NCI-H82 treated with DMSO at 0.1 percent for 48 hours (cell line): ENCODE data around the gene TFB1M.

ENCODE experiments used
- DNase-seq: peaks from one replicate; lab custom pipeline; 2025; ENCODE audit not compliant: unreplicated experiment; lab: John Stamatoyannopoulos, UW

TFB1M gene

GRCh38 chr6:155303361-155303870 lies 10.9 kb downstream of the TFB1M start:
- no peak for DNase-seq

DNA sequence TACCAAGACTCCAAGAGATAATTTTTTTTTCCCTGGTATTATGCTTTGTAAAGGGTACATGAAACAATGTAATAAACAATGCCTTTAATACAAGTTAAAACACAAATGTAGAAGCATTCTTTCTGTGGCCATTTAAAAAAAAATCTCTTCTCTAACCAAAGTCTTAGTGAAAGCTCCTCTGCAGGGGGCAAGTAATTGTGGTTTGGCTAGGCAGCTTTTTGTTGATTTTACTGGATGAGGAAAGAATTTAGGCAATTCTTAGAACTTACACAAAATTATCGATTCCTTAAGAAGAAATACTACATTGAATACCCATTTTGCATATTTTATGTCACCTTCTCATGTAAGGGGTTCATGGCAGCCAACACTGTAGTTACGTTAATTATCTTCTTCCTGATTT lies 12.4 kb downstream of the TFB1M start:
- no peak for DNase-seq

DNA sequence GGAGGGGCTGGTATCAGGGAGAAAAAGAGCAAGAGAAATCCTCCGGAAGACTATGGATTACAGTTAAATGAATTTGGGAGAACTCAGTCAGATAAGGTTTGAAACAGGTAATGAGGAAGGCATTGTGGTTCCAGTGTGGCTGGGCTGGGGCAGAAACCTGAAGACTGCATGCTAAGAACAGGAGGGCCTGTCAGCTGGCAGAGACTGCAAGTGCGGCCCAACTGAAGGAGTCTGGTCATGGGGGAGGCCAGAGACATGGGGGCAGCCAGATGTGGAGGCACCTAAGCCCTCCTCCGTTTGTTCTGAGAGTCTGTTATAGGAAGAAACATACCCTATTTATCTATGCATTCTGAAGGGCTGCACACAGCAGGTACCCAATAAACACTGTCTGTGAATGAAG lies 16.6 kb downstream of the TFB1M start:
- no peak for DNase-seq

- DNase-seq: no peak
Observed at GRCh38 chr6:155292711-155293110, 21.6 kb downstream of the TFB1M start.

DNA sequence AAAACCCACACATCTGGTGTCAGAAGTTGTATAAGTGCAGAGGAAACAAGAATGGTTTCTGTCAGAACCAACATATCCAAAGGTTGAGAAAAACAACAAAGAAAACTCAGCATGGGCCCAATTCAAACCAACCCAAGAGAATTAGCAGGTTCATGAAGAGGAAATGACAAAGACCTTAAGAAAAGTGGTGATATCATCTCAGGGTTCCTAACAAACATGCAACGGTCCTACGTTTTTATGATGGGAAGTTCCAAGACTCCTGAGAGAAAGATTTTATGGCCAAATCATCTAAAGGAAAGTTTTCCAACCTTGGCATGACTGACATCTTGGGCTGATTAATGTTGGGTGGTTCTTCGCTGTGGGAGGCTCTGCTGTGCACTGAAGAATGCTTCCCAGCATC lies 23.0 kb downstream of the TFB1M start:
- no peak for DNase-seq

DNA sequence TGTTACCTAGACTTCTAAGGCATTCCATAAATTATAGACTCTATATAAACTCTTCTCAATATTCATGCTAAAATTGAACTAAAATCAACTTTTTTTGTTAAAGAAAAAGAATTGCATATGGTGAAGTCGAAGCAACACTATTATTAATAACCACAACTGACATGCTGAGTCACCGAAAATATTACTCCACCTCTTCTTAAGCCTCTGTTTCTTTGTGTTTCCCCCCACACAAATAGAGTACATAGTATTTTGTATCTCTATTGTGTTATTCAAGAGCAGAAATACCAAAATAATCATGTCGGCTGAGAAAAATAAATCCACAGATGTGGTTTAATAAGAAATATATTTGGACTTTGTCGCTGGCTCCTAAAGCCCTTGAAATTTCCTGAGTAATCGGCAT lies 23.8 kb downstream of the TFB1M start:
- DNase-seq: no peak

DNA sequence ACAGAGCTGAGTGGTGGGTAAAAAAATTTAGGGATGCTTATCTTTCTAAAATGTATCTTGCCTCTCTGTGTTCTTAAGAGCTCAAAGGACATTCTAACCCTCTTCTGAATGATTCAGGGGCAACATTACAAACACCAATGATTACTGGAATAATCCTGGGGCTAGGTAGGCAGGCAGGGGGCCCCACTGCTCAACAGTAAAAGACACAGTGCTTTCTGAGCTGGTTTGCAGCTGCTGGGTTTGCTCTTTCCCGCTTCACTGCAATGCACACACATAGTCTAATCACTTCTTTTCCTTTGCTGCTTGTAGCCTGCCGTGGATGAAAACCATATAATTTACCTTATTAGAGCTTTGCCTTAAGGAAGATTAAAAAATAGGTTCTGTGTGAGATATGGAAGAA lies 26.5 kb downstream of the TFB1M start:
- DNase-seq: no peak

DNA sequence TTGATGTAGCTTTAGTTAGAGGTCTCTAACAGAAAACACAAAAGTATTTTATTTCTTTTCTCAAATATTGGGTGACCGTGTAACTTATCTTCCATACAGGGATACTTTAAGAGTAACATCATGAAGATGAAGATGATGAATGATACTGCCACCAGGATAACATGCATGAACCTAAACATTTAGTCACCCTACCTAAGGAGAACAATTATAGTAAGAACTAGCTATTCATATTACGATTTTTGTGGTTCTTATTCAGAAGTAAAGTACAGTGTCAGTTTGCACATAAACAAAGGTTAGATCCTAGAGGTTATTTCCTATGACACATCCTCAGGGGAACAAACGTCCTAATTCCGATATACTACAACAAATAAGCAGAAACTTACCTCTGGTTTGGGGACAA lies 29.5 kb downstream of the TFB1M start:
- no peak for DNase-seq

- no peak for DNase-seq
Observed at GRCh38 chr6:155278319-155279049, 35.8 kb downstream of the TFB1M start.

GRCh38 chr6:155276638-155277037 lies 37.6 kb downstream of the TFB1M start:
- DNase-seq: no peak

DNA sequence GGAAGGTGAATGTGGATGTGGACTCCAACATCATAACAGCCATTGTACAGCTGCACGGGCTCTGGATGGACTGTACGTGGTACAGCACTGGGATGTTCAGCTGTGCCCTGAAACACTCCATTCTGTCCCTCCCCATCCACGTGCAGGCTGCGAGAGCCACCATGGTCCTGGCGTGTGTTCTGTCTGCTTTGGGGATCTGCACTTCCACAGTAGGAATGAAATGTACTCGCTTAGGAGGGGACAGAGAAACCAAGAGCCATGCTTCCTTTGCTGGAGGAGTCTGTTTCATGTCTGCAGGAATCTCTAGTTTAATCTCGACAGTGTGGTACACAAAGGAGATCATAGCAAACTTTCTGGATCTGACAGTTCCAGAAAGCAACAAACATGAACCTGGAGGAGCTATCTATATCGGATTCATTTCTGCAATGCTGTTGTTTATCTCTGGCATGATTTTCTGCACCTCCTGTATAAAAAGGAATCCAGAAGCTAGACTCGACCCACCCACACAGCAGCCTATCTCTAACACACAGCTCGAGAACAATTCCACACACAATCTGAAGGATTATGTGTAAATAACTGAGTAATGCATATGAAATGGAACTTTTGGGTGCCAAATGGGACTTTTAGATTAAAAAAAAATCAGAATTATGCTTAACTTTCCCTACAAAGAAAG lies 38.3 kb downstream of the TFB1M start:
- DNase-seq: no peak

DNA sequence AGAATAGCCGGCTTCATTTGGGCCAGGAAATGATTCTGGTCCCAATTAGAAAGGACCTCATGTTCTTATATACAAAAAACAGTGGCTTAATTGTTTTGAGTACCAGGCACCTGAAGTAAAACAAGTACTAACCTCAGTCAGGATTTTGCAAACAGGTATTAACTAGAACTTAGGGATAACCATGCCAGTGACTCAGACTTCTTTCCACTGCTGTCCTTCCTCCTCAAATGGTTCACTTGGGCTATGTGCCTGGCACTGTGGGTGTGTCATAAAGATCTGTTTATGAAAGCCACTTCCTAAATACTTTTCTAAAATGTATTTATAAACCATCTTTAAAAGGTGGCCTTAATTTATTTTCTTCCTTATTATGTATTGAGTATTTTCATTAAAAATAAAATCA lies 39.8 kb downstream of the TFB1M start:
- no peak for DNase-seq

DNA sequence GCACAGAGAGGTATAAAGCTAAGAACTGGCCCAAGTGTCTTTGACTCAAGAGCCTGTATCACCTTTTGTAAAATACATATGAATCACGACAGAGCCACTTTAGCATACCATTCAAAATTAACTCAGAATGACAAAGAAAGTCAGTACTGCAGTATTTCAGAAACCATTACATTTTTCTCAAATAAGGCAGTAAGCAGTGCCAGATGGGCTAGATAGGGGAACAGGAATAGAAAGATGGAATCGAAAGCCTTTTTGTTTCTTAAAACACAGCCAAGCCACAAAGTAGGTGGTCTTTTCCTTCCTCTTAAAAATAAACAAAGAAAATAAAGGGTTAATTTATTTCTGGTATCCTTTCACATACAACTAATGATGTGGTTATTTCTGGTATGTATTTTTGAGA lies 40.2 kb downstream of the TFB1M start:
- no peak for DNase-seq

GRCh38 chr6:155273431-155273830 lies 40.9 kb downstream of the TFB1M start:
- DNase-seq: no peak

DNA sequence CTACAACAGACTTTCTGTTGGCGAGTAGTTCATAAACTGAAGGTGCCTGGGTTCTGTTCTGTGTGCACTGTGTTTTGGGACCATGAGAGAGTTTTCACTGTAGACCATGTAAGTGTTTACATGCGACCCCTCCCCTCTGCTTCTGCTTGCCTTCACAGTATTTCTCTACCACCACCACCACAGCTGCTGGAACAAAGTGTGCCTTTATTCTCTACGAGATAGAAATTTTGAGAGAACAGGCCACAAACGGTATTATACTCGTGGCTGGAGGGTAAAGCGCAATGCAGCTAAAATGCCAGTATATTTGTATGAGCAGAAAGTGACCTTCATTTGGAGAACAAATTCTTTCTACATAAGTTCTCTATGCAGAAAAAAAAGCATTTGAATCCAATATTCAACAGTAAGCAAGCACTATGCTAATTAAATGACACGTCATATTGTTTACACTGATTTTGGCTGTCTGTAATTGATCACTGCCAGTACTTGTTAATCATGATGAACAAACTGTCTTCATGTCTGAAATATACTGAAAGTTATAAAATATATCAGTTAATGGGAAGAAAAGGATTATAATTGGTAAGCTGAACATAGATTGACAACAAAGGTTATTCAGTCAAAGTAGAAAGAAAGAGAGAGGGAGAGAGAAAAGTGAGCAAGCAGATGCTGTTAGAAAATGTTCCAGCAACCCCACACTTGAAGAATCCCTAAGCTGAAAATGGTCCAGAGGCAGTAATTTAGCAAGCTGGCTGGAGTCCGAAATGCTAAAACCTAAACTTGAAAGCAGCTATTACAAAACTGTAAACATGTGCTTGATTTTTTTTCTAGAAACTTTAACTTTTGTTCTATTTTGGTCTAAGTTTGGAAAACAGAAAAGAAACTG lies 41.7 kb downstream of the TFB1M start:
- no peak for DNase-seq

GRCh38 chr6:155271145-155271544 lies 43.1 kb downstream of the TFB1M start:
- no peak for DNase-seq

DNA sequence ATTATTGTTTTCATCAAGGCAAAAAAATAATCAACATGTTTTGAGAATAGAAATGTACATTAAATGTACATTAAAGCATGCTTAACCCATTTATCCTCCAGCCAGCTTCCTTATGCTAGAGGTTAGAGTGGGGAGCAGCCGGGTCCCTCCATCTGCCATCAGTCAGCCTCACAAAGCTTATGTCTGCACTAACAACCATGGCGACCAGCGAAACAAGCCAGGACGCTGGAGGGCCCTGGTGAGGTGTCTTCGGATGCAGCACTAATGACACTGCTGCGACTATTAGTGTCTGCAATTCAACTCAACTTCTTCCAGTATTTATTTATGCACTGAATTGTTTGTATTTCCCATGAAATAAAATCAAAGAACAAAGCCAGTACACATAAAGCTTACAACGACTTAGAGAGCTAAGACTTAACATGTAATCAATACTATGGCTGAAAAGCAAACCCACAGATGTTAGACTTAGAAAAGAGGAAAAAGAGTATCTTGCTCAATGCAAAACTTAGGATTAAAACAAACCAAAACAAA lies 43.7 kb downstream of the TFB1M start:
- DNase-seq: peak; percentile 75

DNA sequence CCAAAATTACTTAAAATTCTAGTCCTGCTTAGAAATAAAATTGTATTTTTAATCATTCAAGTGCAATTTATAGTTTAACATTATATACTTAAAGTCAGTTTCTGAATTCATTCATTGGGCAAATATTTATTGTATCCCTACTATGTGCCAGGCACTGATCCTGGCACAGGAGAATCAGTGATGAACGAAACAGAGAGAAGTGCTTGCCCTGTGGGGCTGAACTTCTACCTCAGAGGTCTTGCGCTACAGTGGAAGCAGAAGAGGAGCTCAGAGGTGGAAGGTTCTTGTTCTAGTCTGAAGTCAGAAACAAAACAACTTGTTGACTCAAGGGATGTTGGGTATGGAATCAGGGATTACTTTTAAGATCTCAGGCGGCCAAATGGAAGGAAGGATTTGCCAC lies 44.5 kb downstream of the TFB1M start:
- DNase-seq: no peak

GRCh38 chr6:155268088-155268867 lies 46.0 kb downstream of the TFB1M start:
- DNase-seq: peak; percentile 98

GRCh38 chr6:155267411-155267810 lies 46.9 kb downstream of the TFB1M start:
- DNase-seq: no peak
